Measurements from ENCODE around the gene PUS1.
A peak's percentile ranks its signal among the peaks of the same experiment; 100 is the strongest.
"Not testable (repeated sequence)": the region's sequence is repeated elsewhere in the genome, so short reads cannot be mapped to it uniquely, and the experiment has no call there.

The PUS1 gene

GRCh38 chr12:131948166-131948712, 19.2 kb downstream of the PUS1 start:
- ChIA-PET POLR2A (no interaction called here), CTCF (no interaction called here)
- no peak for DNase-seq (ENCODE audit: extremely low spot score)
- TF ChIP-seq, protein P1, sequence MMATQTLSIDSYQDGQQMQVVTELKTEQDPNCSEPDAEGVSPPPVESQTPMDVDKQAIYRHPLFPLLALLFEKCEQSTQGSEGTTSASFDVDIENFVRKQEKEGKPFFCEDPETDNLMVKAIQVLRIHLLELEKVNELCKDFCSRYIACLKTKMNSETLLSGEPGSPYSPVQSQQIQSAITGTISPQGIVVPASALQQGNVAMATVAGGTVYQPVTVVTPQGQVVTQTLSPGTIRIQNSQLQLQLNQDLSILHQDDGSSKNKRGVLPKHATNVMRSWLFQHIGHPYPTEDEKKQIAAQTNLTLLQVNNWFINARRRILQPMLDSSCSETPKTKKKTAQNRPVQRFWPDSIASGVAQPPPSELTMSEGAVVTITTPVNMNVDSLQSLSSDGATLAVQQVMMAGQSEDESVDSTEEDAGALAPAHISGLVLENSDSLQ (IDR thresholded peaks at IDR 0.05): no peak
- TF ChIP-seq BHLHE40 (IDR thresholded peaks at IDR 0.05; ENCODE audit: borderline replicate concordance) (no peak), FOXK2 (IDR thresholded peaks at IDR 0.05) (no peak), TARDBP (IDR thresholded peaks at IDR 0.05) (no peak), FOXM1 (IDR thresholded peaks at IDR 0.05; ENCODE audit: borderline replicate concordance) (no peak), HDGF (IDR thresholded peaks at IDR 0.05; ENCODE audit: borderline replicate concordance) (no peak), ZNF384 (IDR thresholded peaks at IDR 0.05) (no peak; the same call in 1 of the 2 replicates)

GRCh38 chr12:131948713-131949430, 19.8 kb downstream of the PUS1 start:
- POLR2A ChIA-PET: interaction anchor here (0.6 to 1.0 kb wide), 4 partner anchors 9 to 21 kb away, joined by 3 to 9 read pairs (median 3); no protein-coding TSS in a partner anchor

GRCh38 chr12:131949431-131950181, 20.5 kb downstream of the PUS1 start, which contains the start of gene EP400:
EP400 (plus strand) TSS chr12:131949942; CDS start chr12:131960620, 10,678 bp downstream.
- DNase-seq (ENCODE audit: extremely low spot score): peak; percentile 95
- ChIA-PET CTCF (no interaction called here), POLR2A (interaction anchor here (0.6 to 1.0 kb wide), 4 partner anchors 8 to 21 kb away, joined by 3 to 9 read pairs (median 3); no protein-coding TSS in a partner anchor)
- TF ChIP-seq LEF1 (IDR thresholded peaks at IDR 0.05; ENCODE audit: borderline replicate concordance) (peak; percentile 65; the same call in 1 of the 2 replicates), ZNF384 (IDR thresholded peaks at IDR 0.05) (no peak)

More at GRCh38 chr12:131948713-131949430, 19.8 kb downstream of the PUS1 start:
- DNase-seq (ENCODE audit: extremely low spot score); CTCF ChIA-PET: not testable (repeated sequence)
- TF ChIP-seq, protein P1 (IDR thresholded peaks at IDR 0.05): peak; percentile 65

- ChIA-PET POLR2A (interaction anchor here (1.0 kb wide), 2 partner anchors 8 to 14 kb away, joined by 3 read pairs; no protein-coding TSS in a partner anchor), CTCF (no interaction called here)
- DNase-seq (ENCODE audit: extremely low spot score): peak; percentile 39
- TF ChIP-seq TARDBP (IDR thresholded peaks at IDR 0.05): no peak
- no peak for TF ChIP-seq BHLHE40 (IDR thresholded peaks at IDR 0.05; ENCODE audit: borderline replicate concordance)
- TF ChIP-seq NFRKB (IDR thresholded peaks at IDR 0.05): no peak
- no peak for TF ChIP-seq ARNT (IDR thresholded peaks at IDR 0.05)
- TF ChIP-seq, protein P1 (IDR thresholded peaks at IDR 0.05): no peak
- TF ChIP-seq SP1 (IDR thresholded peaks at IDR 0.05): no peak
- TF ChIP-seq ELF4 (IDR thresholded peaks at IDR 0.05): no peak
- no peak for TF ChIP-seq L3MBTL2 (conservative IDR thresholded peaks at IDR 0.05)
- TF ChIP-seq CTBP1 (IDR thresholded peaks at IDR 0.05; ENCODE audit: borderline replicate concordance): no peak
- TF ChIP-seq LEF1 (IDR thresholded peaks at IDR 0.05; ENCODE audit: borderline replicate concordance): no peak
- TF ChIP-seq ZNF384 (IDR thresholded peaks at IDR 0.05): no peak
- TF ChIP-seq FOXM1 (IDR thresholded peaks at IDR 0.05; ENCODE audit: borderline replicate concordance): no peak
- TF ChIP-seq HDGF (IDR thresholded peaks at IDR 0.05; ENCODE audit: borderline replicate concordance): no peak
- TF ChIP-seq FOXK2 (IDR thresholded peaks at IDR 0.05): no peak
- TF ChIP-seq SUZ12 (IDR thresholded peaks at IDR 0.05): no peak
- TF ChIP-seq FOXA1 (IDR thresholded peaks at IDR 0.05): no peak
Observed at GRCh38 chr12:131950182-131950913, 21.3 kb downstream of the PUS1 start.

DNA sequence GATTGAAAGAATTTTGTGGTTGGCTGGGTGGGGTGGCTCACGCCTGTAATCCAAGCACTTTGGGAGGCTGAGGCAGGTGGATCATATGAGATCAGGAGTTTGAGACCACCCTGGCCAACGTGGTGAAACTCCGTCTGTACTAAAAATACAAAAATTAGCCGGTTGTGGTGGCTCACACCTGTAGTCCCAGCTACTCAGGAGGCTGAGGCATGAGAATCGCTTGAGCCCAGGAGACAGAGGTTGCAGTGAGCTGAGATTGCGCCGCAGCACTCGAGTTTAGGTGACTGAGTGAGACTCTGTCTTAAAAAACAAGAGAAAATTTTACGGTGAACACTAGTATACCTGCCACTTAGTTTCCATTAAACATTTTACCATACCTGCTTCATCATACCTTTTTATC, 24.7 kb downstream of the PUS1 start:
- DNase-seq (ENCODE audit: extremely low spot score); CTCF ChIA-PET; POLR2A ChIA-PET: not testable (repeated sequence)

GRCh38 chr12:131954460-131954859, 25.4 kb downstream of the PUS1 start:
- CTCF ChIA-PET; POLR2A ChIA-PET; DNase-seq (ENCODE audit: extremely low spot score): not testable (repeated sequence)

All from HEK293T (cell line).